GM21423 (cell line): ENCODE results near the gene PDE6C.

Experiments used
- ATAC-seq: cut with Tn5 transposase; IDR thresholded peaks from one replicate; pipeline ENCODE4 v1.9.1; 2021; ENCODE audit warnings: mild to moderate bottlenecking, moderate library complexity; ENCODE audit not compliant: unreplicated experiment

The PDE6C gene

DNA sequence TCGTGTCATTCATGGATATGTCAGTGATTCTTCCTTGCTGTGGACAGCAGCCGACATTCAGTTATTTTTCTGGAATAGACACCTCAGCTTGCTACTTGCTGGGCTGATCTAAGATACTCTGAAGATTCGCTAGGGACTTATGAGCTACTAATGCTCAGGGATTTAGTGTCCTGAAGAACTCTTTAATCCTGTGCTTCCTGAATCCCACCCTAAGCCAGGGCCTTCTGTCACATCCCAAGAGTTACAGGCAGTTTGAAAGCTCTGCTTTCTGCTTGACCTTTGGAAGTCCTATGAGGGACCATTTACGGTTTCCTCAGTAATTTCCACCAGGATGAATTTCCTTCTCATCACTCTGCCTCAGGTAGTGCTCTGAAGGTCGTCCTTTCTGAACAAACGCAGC lies at the start of gene PDE6C:
TSS of gene PDE6C (plus strand) at position 227 of the 400 bp plus-strand sequence. CDS start 189 bp downstream, outside the sequence.
- no peak for ATAC-seq

DNA sequence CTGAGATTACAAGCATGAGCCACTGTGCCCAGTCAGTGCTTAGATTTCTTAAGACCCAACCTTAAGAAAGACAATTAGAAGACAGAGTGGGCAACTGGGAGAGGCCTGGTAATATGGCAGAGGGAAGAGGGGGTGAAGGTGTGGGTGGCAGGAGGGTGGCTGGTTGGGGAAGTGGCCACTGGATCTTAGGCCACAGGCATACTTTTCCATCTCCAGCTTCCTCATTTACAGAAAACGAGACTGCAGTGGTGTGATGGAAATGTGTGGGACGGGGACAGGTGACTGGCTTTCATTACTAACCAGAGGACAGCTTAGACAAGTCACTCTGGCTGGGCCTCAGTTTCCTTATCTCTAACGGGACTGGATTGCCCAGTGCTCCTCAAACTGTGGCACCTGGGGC lies 46.9 kb upstream of the PDE6C start:
- ATAC-seq = no peak

DNA sequence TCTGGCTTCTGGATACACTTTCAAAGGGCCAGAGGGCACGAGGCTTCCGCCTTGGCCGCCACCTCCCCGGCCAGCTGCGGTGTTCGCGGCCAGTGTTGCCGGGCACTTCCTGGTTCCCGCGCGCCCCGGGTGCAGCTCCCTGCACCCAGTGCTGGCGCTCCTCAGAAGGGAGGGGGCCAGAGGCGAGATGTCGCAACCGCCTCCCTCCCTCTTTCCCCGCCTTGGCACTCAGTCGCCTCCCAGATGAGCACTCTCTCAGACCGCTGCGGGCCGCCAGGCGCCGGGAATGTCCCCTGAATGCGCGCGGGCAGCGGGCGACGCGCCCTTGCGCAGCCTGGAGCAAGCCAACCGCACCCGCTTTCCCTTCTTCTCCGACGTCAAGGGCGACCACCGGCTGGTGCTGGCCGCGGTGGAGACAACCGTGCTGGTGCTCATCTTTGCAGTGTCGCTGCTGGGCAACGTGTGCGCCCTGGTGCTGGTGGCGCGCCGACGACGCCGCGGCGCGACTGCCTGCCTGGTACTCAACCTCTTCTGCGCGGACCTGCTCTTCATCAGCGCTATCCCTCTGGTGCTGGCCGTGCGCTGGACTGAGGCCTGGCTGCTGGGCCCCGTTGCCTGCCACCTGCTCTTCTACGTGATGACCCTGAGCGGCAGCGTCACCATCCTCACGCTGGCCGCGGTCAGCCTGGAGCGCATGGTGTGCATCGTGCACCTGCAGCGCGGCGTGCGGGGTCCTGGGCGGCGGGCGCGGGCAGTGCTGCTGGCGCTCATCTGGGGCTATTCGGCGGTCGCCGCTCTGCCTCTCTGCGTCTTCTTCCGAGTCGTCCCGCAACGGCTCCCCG lies 45.7 kb upstream of the PDE6C start, which contains the start of gene FFAR4:
TSS of gene FFAR4 (plus strand) at position 231 of the 842 bp plus-strand sequence. CDS start at position 287, 56 bp downstream.
- ATAC-seq = no peak

DNA sequence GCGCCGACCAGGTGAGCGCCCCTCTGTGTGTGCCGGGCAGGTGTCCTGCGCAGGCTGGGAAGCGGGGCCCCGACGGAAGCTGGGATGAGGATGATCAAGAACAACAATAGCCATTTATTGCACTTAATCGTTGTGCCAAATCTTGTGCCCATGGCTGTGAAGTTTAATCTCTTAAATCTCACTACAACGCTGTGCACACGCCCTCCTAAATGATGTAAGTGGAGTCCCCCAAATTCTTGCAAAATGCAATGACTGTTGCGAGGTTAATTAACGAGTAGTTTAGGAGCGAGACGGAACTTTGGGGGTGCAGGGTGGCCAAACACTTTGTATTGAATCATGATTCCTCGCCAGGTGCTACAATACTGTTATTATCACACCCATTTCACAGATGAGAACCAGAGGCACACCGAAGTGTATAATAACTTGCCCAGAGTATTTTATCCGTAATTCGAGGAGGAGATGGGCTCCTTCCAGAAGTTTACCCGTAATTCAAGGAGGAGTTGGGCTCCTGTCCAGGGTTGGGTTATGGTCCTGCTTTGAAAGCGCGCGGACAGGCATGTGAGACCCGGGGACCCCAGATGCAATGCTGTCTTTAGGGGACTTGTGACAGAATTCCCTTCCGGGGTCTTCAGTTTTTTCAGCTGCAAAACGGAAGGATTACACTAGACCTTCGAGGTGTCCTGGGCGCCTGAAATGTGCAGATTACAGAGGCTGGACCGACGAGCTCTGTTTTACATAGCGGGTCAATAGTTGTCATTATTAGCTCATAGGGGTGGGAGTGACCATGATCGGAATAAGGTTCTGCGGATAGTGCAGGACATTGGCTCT lies 44.8 kb upstream of the PDE6C start:
- no peak for ATAC-seq

DNA sequence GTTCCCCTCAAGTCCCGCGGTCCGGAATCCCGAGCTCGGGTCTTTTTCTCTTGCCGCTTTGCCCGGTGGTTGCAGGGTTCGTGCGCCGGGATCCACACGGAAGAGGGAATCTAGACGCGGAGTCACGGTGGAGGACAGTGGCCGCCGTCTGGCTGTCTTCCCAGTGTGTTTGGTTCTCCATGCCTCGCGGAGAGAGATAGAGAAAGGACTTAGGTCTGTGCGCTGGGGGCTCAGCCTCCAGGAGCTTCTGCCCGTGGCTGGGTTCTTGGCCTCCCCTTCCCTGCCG lies 44.3 kb upstream of the PDE6C start:
- no peak for ATAC-seq

DNA sequence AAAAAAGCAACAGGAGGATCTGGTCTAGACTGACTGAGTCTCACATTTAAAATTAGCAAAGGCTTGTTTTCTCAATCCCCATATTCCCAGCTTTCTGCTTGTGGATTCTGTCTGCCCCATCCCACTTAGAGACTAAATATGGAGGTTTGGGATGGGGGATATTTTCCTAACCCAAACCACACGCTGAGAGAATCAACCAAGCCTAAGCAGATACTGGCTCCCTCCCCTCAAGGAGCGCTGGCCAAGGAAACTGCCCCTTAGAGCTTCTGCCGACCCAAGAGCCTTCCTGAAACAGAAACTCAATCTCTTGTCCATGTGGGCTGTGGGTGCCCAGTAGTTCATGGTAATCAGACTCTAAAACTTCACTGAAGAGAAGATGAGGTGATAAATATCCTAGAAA lies 42.0 kb upstream of the PDE6C start:
- ATAC-seq = no peak

DNA sequence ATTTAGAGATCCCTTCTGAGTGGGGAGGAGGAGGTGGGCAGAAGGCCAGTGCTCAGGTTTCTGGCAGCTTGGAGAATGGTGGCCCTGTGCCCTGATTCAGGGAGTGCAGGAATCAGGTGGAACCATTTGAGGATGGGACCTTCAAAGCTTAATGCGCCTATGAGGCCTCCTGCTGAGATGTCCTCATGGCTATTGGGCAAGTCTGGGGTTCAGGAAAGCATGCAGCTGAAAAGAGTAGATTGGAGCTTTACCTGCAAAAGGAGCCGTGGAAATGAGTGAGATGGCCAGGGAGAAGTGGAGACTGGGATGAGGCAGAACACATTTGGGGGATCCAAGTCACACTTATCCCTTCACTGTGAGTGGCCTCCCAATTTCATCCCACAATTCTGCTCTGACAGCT lies 39.7 kb upstream of the PDE6C start:
- no peak for ATAC-seq

DNA sequence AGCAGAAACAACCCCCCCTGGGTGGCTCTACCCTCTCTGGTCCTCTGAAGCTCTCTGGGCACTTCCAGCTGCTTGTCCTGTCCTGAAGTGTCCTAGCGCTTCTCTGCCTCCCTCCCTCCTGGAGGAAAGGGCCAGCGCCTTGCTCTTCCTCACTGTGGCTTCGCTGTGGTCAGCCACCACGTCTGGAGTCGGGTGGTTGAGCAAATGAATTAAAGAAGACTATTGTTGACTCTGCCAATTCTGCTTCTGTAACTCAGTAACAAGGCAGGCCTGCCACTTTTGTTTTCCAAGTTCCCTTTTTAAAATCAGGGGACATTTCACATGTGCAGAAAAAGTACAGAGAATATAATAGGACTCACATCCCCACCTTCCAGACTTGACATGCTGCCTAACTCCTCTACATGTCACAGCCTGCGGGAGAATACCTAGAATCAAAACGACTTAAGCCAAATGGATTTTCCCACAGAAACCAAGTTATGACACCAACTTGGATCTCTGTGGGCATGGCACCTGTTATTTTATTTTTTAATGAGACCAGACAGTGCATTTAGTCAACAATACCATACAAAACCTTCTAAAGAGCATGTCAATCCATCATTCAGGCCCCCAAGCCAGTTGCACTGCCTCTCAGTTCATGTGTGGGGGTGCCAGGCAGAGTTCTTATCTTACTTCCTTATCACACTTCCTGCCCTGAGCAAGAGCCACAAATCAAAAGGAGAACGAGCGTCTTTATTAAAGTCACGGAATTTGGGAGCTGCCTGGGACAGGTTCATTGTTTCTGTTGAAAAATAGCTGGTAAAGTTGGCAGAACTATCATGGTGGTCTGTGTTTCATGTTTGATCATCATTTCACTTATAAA lies 39.1 kb upstream of the PDE6C start:
- no peak for ATAC-seq

DNA sequence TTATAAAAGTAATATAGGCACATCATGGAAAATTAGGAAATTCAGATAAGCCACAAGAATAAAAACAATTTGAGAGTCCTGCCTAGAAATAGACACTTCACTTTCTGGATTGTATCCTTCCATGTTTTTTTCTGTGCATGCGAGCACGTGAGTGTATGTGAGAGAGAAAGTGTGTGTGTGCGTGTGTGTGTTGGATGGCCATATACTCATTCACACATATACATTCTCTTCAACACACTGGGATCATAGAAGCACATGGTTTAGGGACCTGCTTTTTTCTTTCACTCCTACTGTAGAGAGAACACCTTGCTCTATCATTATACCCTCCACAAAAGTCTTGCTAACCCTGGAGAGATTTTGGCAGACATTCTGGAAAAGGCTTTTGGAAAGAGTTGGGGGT lies 38.4 kb upstream of the PDE6C start:
- no peak for ATAC-seq

DNA sequence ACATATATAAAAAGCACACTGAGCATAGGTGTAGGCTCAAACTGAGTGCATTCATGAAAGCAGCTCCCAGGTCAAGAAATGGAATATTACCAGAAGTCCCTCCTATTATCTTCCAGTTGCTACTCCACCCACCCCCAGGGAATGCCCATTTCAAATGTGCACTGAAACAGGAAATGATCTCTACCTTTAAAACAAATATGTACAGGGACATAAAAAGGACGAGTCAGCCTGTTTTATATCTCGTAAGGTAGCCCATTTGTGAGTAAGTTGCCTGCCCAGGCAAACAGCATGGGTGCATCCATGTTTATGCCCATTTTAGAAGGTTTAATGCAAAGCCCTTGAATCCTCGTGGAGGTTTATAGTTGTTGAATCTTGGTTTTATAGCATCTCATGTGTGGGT lies 35.4 kb upstream of the PDE6C start:
- ATAC-seq = no peak

DNA sequence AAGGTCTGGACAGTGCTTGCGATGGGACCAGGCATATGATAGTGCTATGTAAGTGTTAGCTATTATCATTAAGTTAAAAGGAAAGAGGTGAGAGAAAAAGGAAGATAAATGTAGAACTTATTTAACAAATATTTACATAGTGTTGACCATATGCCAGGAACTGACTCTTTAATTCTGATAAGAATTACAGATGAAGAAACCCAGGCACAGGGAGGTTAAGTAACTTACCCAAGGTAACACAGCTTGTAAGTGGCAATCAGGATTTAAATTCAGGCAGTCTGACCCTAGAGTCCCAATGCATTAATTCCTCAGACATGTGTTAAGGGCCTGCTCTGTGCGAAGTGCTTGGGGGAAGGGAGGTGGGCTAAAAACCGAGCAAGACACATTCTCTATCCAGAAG lies 34.8 kb upstream of the PDE6C start:
- no peak for ATAC-seq

DNA sequence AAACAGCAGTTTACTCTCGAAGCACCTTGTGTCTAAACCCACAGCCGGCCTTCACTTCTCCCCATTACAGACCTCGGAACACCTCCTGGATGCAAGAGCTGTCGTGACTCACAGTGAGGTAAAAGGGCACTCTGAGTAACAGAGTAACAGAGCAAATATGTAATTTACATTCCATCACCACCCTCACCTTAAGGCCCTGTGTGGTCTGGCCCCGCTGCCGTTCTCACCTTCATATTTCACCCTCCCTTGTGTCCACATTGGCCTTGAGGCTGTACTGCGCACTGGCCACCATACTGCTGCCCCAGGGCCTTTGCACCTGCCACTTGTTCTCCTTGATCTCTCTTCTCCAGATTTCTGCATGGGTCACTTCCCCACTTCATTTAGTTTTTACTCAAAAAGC lies 33.2 kb upstream of the PDE6C start:
- ATAC-seq = no peak

DNA sequence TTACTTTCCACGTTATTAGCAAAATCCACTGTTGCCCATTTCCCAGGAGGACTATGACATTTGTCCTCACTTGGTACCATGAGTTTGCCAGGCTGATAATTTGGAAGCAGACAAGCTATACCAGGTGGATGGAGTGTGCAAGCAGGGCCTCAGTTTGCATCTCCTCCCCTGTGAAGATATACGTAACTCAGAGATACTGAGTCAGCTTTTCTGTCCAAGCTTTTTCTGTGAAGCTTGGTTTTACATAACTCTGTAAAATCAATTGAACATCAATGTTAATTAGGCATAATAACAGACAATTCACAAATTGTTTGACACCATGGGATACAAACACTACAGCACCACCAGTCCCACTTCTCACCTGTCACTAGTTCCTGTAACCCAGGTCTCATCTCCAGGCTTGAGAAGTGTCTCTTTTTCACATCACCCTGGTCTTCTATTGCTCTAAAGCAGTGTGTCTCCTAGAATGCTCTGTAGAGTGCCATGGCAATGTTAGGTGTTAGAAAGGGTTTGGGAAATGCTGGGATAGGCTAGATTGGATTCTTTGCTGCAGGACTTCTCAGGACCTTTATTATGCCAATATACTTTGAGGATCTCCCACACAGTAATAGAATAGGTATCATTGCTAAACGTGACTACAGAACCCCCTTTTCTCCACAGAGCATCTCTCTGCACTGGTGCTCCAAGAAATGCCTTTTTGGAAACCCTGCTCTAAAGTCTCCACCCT lies 32.2 kb upstream of the PDE6C start:
- no peak for ATAC-seq

DNA sequence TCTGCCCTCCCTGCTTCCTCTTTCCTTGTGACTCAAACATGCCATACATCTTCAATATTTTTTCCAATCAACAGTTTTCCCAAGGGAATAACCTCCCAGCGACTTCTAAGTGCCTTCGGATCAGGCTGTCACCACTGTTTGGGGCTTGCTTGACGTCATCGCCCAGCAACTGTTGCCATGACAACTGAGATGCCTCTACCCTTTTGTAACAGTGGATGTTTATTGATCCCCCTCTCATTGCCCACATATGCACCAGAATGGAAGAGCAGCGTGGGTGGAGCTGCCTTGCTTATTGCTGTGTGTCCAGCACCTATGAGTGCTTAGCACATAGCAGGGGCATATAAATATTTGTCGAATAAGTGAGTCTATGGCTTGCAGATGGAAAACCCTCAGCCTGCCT lies 31.5 kb upstream of the PDE6C start:
- no peak for ATAC-seq

DNA sequence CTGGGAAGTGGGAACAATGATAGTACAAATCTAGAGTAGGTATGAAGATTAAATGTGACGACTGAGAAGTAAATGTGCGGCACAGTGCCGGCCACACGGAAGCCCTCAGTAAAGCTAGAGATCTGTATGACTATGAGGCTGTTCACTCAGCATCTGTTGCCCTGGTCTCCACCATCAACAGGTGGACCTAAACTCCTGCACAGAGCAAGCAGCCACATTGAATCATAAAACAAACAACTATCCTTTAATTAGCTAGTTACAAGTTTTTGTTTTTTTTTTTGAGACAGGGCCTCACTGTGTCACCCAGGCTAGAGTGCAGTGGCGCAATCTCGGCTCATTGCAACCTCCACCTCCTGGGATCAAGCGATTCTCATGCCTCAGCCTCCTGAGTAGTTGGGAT lies 27.9 kb upstream of the PDE6C start:
- no peak for ATAC-seq

DNA sequence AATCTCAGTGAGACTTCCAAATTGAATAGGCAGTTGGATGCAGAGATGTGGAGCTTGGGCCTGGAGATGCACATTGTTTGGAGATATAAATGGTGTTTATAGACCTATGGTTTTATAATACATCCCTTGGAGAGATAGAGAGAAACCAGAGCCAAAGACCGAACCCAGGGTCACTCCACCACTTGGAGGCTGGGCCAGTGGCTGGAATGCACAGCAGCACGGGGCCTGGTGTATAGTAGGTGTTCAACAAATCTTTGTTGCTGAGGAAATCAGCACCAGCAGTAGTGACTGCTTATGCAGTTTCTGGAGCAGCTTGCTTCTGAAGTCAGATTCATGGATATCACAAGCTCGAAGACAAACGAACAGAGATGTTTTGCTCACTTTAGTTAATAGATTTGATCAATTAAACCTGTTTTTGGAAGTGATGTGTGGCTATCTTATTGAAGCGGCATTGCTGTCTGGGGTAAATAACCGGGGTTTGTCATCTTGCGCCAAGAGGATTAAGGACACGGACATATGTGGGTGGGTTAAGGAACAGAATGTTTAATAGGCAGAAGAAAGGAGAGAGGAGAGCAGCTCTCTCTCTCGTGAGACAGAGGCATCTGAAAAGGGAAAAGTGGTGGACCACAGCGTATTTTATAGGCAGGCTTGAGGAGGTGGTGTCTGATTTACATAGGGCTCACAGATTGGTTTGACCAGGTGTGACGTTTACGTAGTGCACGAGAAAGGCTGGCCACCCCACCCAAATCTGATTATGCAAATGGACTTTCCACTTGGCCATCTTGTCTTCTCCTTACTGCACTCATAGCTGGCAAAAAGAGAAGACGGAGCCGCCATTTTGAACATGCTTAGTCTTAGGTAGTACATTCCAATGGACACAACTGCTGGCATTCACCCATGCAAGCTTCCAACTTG lies 22.4 kb upstream of the PDE6C start:
- ATAC-seq = no peak

DNA sequence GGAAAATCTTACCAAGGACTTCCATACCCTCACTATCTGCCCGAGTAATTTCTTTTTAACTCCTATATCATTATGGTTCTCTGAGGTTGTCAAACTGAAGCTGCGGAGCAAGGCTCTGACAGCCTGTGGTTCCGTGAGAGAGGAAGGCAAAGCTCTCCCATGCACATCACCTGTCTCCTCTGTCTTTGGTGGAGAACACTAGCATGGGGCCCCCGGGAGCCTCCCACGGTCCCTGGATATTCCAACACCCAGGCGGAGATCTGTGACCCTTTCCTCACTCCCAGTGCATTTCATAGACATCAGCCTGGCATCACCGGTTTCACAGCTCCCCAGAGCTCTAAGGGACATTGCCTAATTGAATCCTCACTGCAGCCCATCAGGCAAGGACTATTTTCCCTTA lies 21.7 kb upstream of the PDE6C start:
- no peak for ATAC-seq

DNA sequence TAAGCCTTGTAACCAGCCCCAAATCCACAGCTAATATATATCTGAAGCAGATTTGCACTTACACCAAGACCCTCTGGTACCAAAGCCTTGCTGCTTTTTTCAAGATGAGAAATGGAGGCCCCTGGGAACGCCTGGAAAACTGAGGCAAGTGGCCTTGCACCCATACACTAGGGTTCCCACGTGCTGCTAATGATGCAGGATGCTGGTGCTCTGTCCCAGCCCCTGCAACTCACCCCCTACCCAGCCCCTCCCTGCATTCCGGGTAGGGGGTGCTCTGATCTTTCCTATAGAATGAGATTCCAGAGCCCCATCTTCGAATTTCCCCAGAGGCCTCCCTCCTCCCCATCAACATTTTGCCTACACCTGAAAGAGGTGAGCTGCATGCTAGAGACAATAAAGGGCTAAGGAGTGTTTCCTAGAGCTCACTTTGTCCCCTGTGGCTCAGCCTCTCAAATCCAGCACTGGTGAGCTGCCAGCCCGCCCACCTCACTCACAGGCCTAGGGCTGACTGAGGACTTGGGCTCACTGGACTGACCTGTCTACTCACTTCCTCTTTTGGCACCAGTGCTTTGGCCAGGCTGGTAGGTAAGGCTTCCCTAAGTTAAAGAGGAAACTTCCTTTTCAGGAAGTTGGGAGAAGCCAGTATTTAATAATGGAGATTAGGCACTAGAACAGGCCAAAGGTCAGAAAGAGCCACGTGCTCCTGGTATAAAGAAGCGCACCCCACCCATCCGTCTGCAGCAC lies 21.1 kb upstream of the PDE6C start:
- ATAC-seq = no peak

DNA sequence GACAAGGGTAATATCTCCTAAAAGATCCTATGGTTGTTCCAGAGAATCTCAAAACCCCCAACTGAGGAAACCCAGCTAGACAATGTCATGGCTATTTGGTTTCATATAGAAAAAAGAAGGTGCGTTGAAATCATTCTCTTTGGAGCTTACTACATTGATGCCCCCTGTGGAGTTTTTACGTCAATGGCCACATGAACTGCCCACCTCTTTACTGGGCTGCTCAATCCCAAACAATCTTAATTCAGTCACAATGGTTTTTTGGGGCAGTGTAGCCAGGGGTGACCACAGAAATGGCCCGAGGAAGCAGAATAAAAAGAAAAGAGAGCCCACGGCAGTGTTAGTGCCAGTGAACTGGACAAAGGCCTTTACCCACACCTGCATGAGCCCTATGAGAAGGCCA lies 19.1 kb upstream of the PDE6C start:
- ATAC-seq = no peak
